Mesenchymal stem cell (in vitro differentiated cells and primary cell): ENCODE measurements around the gene ATP2A3.

Source experiments
- DNase-seq: peaks from one replicate; pipeline ENCODE4 v3.0.0-alpha.2; 2013
- H2AFZ ChIP-seq: one replicate; pipeline ENCODE4 v1.6.1; 2013; ENCODE audit warnings: low read depth, mild to moderate bottlenecking, control low read depth, inconsistent platforms, low read length, moderate library complexity
- H2AK5ac ChIP-seq: 2 replicates; pipeline ENCODE4 v1.6.1; 2013; ENCODE audit warnings: low read length, moderate library complexity, mild to moderate bottlenecking, inconsistent platforms; ENCODE audit not compliant: severe bottlenecking
- H2BK120ac ChIP-seq: one replicate; pipeline ENCODE4 v1.6.1; 2013; ENCODE audit warnings: low read depth, mild to moderate bottlenecking, inconsistent platforms, low read length, moderate library complexity
- H2BK12ac ChIP-seq, 2 experiments: one replicate each; pipeline ENCODE4 v1.6.1; 2013; ENCODE audit warnings: inconsistent platforms in 2 of 2, low read length in 2 of 2, mild to moderate bottlenecking in 2 of 2, moderate library complexity in 2 of 2, control low read depth in 1 of 2
- H2BK15ac ChIP-seq: one replicate; pipeline ENCODE4 v1.6.1; 2013; ENCODE audit warnings: mild to moderate bottlenecking, low read depth, inconsistent platforms; ENCODE audit not compliant: poor library complexity, severe bottlenecking
- H2BK5ac ChIP-seq: 2 replicates; pipeline ENCODE4 v1.6.1; 2013; ENCODE audit warnings: low read depth, mild to moderate bottlenecking, low read length, control low read depth, inconsistent platforms; ENCODE audit not compliant: poor library complexity, severe bottlenecking
- H3K14ac ChIP-seq, 2 experiments: one replicate each; pipeline ENCODE4 v1.6.1; 2013; ENCODE audit warnings: inconsistent platforms in 2 of 2, low read length in 2 of 2, control low read depth in 1 of 2, mild to moderate bottlenecking in 1 of 2, moderate library complexity in 1 of 2
- H3K18ac ChIP-seq, 2 experiments: one replicate each; pipeline ENCODE4 v1.6.1; 2013; ENCODE audit warnings: inconsistent platforms in 2 of 2, low read length in 2 of 2, control low read depth in 1 of 2, low read depth in 1 of 2, mild to moderate bottlenecking in 1 of 2
- H3K23ac ChIP-seq, 2 experiments: one replicate each; pipeline ENCODE4 v1.6.1; 2013; ENCODE audit warnings: inconsistent platforms in 2 of 2, low read length in 2 of 2, mild to moderate bottlenecking in 2 of 2, moderate library complexity in 2 of 2, control low read depth in 1 of 2
- H3K27ac ChIP-seq: 2 replicates; pipeline ENCODE4 v1.5.1; 2013; ENCODE audit warnings: mild to moderate bottlenecking, moderate library complexity, low read length, control low read depth, inconsistent platforms; ENCODE audit not compliant: poor library complexity, severe bottlenecking
- H3K27me3 ChIP-seq, 2 experiments: 2 replicates each; pipeline versions ENCODE4 v1.6.1 to v1.7.0; 2013; ENCODE audit warnings: low read length in 2 of 2, mild to moderate bottlenecking in 2 of 2, moderate library complexity in 2 of 2, control low read depth in 1 of 2, inconsistent platforms in 1 of 2; ENCODE audit not compliant: control insufficient read depth in 1 of 2, insufficient read depth in 1 of 2
- H3K36me3 ChIP-seq, 2 experiments: 2 replicates each; pipeline versions ENCODE4 v1.6.1 to v1.7.0; 2013; ENCODE audit warnings: low read length in 2 of 2, control low read depth in 1 of 2, inconsistent platforms in 1 of 2, low read depth in 1 of 2, mild to moderate bottlenecking in 1 of 2; ENCODE audit not compliant: insufficient read depth in 2 of 2, control insufficient read depth in 1 of 2
- H3K4ac ChIP-seq, 2 experiments: one replicate each; pipeline ENCODE4 v1.6.1; 2013; ENCODE audit warnings: inconsistent platforms in 2 of 2, low read length in 2 of 2, mild to moderate bottlenecking in 2 of 2, moderate library complexity in 2 of 2, control low read depth in 1 of 2, low read depth in 1 of 2
- H3K4me1 ChIP-seq: 2 replicates; pipeline ENCODE4 v1.6.1; 2013; ENCODE audit warnings: low read depth, low read length, control low read depth; ENCODE audit not compliant: control insufficient read depth, insufficient read depth
- H3K4me2 ChIP-seq: 2 replicates; pipeline ENCODE4 v1.6.1; 2013; ENCODE audit warnings: low read length, mild to moderate bottlenecking, inconsistent platforms; ENCODE audit not compliant: poor library complexity, severe bottlenecking
- H3K4me3 ChIP-seq, 2 experiments: 2 replicates each; pipeline versions ENCODE4 v1.5.1 to v1.7.0; 2013; ENCODE audit warnings: low read length in 2 of 2, mild to moderate bottlenecking in 2 of 2, control low read depth in 1 of 2, low read depth in 1 of 2; ENCODE audit not compliant: insufficient read depth in 1 of 2
- H3K79me1 ChIP-seq: replicated peaks from 2 replicates; pipeline ENCODE4 v1.6.1; 2013; ENCODE audit warnings: mild to moderate bottlenecking, control low read depth, low read length, inconsistent platforms; ENCODE audit not compliant: poor library complexity, severe bottlenecking
- H3K9ac ChIP-seq: 2 replicates; pipeline ENCODE4 v1.7.0; 2013; ENCODE audit warnings: mild to moderate bottlenecking, low read length, moderate library complexity
- H3K9me3 ChIP-seq: 2 replicates; pipeline ENCODE4 v1.7.0; 2013; ENCODE audit warnings: mild to moderate bottlenecking, low read length; ENCODE audit not compliant: control insufficient read depth
- H4K8ac ChIP-seq: one replicate; pipeline ENCODE4 v1.6.1; 2013; ENCODE audit warnings: inconsistent platforms, mild to moderate bottlenecking, low read length, moderate library complexity
- H4K91ac ChIP-seq: one replicate; pipeline ENCODE4 v1.6.1; 2013; ENCODE audit warnings: mild to moderate bottlenecking, low read length, inconsistent platforms
- WGBS: methylation state at CpG from one replicate; pipeline ENCODE4 v1.1.7; 2013; ENCODE audit warnings: mixed read lengths; 5-methylcytosine and 5-hydroxymethylcytosine counted together

Gene ATP2A3

GRCh38 chr17:3980381-3981014, 16.3 kb upstream of the ATP2A3 start:
- H2BK15ac ChIP-seq, result no peak overlapping the region
- H3K4ac ChIP-seq, result no peak overlapping the region
- no peak overlapping the region for H3K4me2 ChIP-seq
- no peak overlapping the region for H2BK12ac ChIP-seq
- no peak for DNase-seq
- H3K23ac ChIP-seq, result no peak overlapping the region
- H3K14ac ChIP-seq, result no peak overlapping the region
- H3K36me3 ChIP-seq, result no peaks in the 10 kb centered on the region
- no peak overlapping the region for H3K4me3 ChIP-seq
- peaks cover 8% of the 10 kb centered on the region for H3K9me3 ChIP-seq
- peaks cover 8% of the 10 kb centered on the region for H3K4me1 ChIP-seq
- no peak overlapping the region for H4K91ac ChIP-seq
- no peak overlapping the region for H2AK5ac ChIP-seq
- peaks cover under 1 to 21% of the 10 kb centered on the region in 2 experiments for H3K27me3 ChIP-seq
- H2AFZ ChIP-seq, result no peak overlapping the region
- 84% methylated on average over 19 of the region's 19 CpGs for WGBS
- no peak overlapping the region for H3K18ac ChIP-seq
- H3K79me1 ChIP-seq, result no peaks in the 10 kb centered on the region
- H4K8ac ChIP-seq, result no peak overlapping the region
- no peak overlapping the region for H3K27ac ChIP-seq
- no peak overlapping the region for H2BK5ac ChIP-seq
- no peak overlapping the region for H3K9ac ChIP-seq
- H2BK120ac ChIP-seq, result no peak overlapping the region

GRCh38 chr17:3979290-3979611, 15.0 kb upstream of the ATP2A3 start:
- DNase-seq, result no peak
- H3K18ac ChIP-seq, result no peak overlapping the region
- no peak overlapping the region for H3K14ac ChIP-seq
- H3K36me3 ChIP-seq, result peaks cover 0 to 2% of the 10 kb centered on the region in 2 experiments
- no peak overlapping the region for H4K8ac ChIP-seq
- no peak overlapping the region for H3K4ac ChIP-seq
- no peak overlapping the region for H3K9ac ChIP-seq
- no peak overlapping the region for H2BK5ac ChIP-seq
- peaks cover 0 to 25% of the 10 kb centered on the region in 2 experiments for H3K27me3 ChIP-seq
- no peak overlapping the region for H2BK15ac ChIP-seq
- peaks cover 17% of the 10 kb centered on the region for H3K9me3 ChIP-seq
- no peak overlapping the region for H3K27ac ChIP-seq
- no peak overlapping the region for H4K91ac ChIP-seq
- WGBS, result over 99% methylated on average over 4 of the region's 4 CpGs
- no peak overlapping the region for H3K4me2 ChIP-seq
- H3K79me1 ChIP-seq, result no peaks in the 10 kb centered on the region
- no peak overlapping the region for H3K4me3 ChIP-seq
- H3K23ac ChIP-seq, result no peak overlapping the region
- no peak overlapping the region for H2AK5ac ChIP-seq
- no peak overlapping the region for H2BK12ac ChIP-seq
- H2AFZ ChIP-seq, result no peak overlapping the region
- no peak overlapping the region for H2BK120ac ChIP-seq
- H3K4me1 ChIP-seq, result peaks cover 8% of the 10 kb centered on the region

- Histone ChIP-seq H3K9ac (no peak overlapping the region), H3K27ac (no peak overlapping the region), H4K91ac (no peak overlapping the region), H2AFZ (no peak overlapping the region), H2BK15ac (no peak overlapping the region), H3K4me2 (no peak overlapping the region), H2BK12ac (no peak overlapping the region), H3K14ac (no peak overlapping the region), H2BK5ac (no peak overlapping the region), H2AK5ac (no peak overlapping the region), H3K9me3 (peaks cover 17% of the 10 kb centered on the region), H2BK120ac (no peak overlapping the region), H3K4me1 (peaks cover 5% of the 10 kb centered on the region), H3K4ac (no peak overlapping the region), H3K4me3 (no peak overlapping the region), H3K27me3 (peaks cover 0 to 25% of the 10 kb centered on the region in 2 experiments), H4K8ac (no peak overlapping the region), H3K23ac (no peak overlapping the region), H3K36me3 (peaks cover 0 to 2% of the 10 kb centered on the region in 2 experiments), H3K18ac (no peak overlapping the region), H3K79me1 (no peaks in the 10 kb centered on the region)
- 96% methylated on average over 6 of the region's 6 CpGs for WGBS
- no peak for DNase-seq
Measured at GRCh38 chr17:3978421-3979289, 14.4 kb upstream of the ATP2A3 start.

- no peak overlapping the region for H3K4me3 ChIP-seq
- H3K27ac ChIP-seq, result no peak overlapping the region
- H3K36me3 ChIP-seq, result peaks cover 0 to 2% of the 10 kb centered on the region in 2 experiments
- no peak overlapping the region for H3K14ac ChIP-seq
- no peak overlapping the region for H4K91ac ChIP-seq
- H3K18ac ChIP-seq, result no peak overlapping the region
- DNase-seq, result no peak
- no peak overlapping the region for H2AFZ ChIP-seq
- peaks cover 5% of the 10 kb centered on the region for H3K4me1 ChIP-seq
- H3K9ac ChIP-seq, result no peak overlapping the region
- 64% methylated on average over 9 of the region's 9 CpGs for WGBS
- H2AK5ac ChIP-seq, result no peak overlapping the region
- H3K79me1 ChIP-seq, result no peaks in the 10 kb centered on the region
- H2BK12ac ChIP-seq, result no peak overlapping the region
- H4K8ac ChIP-seq, result no peak overlapping the region
- H3K4me2 ChIP-seq, result no peak overlapping the region
- H3K27me3 ChIP-seq, result peaks cover 0 to 30% of the 10 kb centered on the region in 2 experiments
- H3K9me3 ChIP-seq, result peaks cover 17% of the 10 kb centered on the region
- H2BK5ac ChIP-seq, result no peak overlapping the region
- no peak overlapping the region for H3K23ac ChIP-seq
- H2BK120ac ChIP-seq, result no peak overlapping the region
- H2BK15ac ChIP-seq, result no peak overlapping the region
- H3K4ac ChIP-seq, result no peak overlapping the region
Measured at GRCh38 chr17:3977387-3977786, 13.2 kb upstream of the ATP2A3 start.
